ENCODE data around the gene CDX1.

CDX1 gene

DNA sequence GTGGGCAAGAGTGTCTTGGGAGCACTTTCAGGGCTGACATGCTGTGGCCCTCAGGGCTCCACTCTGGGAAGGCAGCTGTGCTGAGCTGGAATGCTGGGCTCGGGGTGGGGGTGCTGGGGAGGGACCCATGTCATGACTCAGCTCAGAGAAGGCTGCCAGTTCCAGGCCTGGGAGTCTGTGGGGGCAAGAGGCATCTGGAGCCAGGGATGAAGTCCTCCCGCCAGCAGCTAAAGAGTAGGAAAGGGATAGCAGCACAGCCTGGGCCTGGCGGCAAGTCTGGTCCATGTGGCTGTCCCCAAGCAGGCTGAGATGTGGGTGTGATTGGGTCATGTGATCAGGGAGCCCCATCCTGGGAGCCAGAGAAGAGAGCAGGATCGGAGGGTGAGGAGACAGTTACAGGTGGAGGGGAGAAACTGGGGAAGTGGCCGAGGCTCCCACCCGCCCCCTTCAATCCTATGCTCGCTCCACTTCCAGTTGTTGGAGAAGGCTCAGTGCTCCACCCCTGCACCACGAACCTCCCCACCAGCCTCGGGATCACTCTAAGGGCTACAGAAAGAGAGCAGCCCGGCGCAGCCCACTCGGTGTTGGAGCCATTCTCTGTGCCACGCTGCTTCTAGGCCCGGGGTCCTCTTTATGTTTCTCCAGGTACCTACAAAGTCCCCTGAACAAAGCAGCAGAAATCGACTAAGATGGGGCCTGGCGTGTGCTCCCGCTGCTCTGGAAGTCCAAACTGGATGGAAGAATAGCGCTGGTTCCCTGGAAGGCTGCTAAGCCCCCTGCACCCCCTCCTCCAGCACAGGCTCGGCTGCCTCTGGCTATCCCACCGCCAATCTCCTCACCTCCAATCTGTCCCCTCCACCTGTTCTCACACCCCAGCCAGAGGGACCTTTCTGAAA is 23.0 kb upstream of the CDX1 start:
- FAIRE-seq (no peak), DNase-seq (ENCODE audit: insufficient read length, low spot score) (no peak)
- TF ChIP-seq POU2F2 (IDR thresholded peaks at IDR 0.05; ENCODE audit: low read depth, low read length) (no peak), POLR2AphosphoS5 (IDR thresholded peaks at IDR 0.05; ENCODE audit: low read depth, low read length) (no peak), PAX5 (IDR thresholded peaks at IDR 0.05; ENCODE audit: insufficient read depth, low read length, severe bottlenecking) (no peak), SPI1 (IDR thresholded peaks at IDR 0.05; ENCODE audit: low read depth, low read length) (no peak), TAF1 (IDR thresholded peaks at IDR 0.05; ENCODE audit: low read depth, low read length) (no peak), POLR2A (IDR thresholded peaks at IDR 0.05; ENCODE audit: low read depth, low read length) (no peak)

DNA sequence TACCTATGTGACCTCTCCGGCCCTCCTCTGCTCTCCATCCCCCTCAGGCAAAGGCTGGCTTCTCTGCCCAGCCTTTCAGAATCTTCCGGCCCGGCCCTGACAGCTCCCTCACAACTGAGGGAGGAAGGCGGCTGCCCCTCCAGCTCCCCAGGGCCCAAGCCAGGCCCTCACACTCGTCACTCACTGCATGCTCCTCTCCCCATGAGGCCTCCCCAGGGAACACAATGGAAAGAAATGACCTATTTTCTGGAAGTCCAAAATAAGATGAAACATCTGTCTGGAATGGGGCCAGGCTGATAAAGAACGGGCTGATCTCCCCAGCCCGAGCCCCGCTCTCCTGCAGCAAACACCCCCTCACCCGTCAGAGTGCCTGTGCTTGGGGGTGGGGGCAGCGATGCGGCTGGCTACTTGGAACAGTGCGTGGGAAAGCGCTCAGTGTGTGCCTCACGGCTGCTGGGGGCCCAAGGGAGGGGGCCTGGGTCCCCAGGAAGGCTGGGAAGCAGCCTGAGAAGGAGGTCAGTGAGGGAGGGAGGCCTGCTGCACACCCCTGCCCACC is 22.3 kb upstream of the CDX1 start:
- DNase-seq (ENCODE audit: insufficient read length, low spot score) (no peak), FAIRE-seq (no peak)
- TF ChIP-seq TAF1 (IDR thresholded peaks at IDR 0.05; ENCODE audit: low read depth, low read length): no peak
- no peak for TF ChIP-seq POU2F2 (IDR thresholded peaks at IDR 0.05; ENCODE audit: low read depth, low read length)
- TF ChIP-seq POLR2A (IDR thresholded peaks at IDR 0.05; ENCODE audit: low read depth, low read length): no peak
- TF ChIP-seq PAX5 (IDR thresholded peaks at IDR 0.05; ENCODE audit: insufficient read depth, low read length, severe bottlenecking): no peak
- no peak for TF ChIP-seq SPI1 (IDR thresholded peaks at IDR 0.05; ENCODE audit: low read depth, low read length)
- TF ChIP-seq POLR2AphosphoS5 (IDR thresholded peaks at IDR 0.05; ENCODE audit: low read depth, low read length): no peak

DNA sequence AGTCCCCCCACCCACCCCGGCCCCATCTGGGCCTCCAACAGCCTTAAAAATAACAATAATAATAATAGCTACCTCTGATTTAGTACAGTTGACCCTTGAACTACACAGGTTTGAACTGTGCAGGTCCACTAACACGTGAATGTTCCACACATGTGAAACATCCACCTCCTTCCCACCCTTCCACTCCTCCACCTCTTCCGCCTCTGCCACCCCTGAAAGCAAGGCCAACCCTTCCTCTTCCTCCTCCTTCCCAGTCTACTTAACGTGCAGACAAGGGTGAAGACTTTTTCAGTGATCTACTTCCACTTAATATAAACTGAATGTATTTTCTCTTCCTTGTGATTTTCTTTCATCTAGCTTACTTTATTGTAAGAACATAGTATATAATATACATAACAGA is 21.7 kb upstream of the CDX1 start:
- DNase-seq (ENCODE audit: insufficient read length, low spot score): no peak
- no peak for TF ChIP-seq TAF1 (IDR thresholded peaks at IDR 0.05; ENCODE audit: low read depth, low read length)
- FAIRE-seq: no peak

DNA sequence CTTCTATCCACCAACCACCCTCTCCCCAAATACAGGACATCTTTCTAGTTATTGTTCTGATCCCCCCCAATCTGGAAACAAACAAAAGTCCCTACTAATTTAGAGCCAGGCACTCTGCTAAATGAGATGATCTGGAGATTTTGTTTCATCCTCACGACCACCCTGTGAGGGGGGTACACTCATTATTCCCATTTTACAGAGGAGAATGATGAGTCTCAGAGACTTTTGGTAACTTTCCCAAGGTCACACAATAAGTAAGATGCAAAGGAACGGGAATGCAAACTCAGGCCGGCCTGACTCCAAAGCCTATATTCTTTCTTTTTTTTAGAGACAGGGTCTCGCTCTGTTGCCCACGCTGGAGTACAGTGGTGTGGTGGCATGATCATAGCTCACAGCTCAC is 20.3 kb upstream of the CDX1 start:
- DNase-seq (ENCODE audit: insufficient read length, low spot score) (no peak), FAIRE-seq (no peak)
- TF ChIP-seq POLR2A (IDR thresholded peaks at IDR 0.05; ENCODE audit: low read depth, low read length): no peak

DNA sequence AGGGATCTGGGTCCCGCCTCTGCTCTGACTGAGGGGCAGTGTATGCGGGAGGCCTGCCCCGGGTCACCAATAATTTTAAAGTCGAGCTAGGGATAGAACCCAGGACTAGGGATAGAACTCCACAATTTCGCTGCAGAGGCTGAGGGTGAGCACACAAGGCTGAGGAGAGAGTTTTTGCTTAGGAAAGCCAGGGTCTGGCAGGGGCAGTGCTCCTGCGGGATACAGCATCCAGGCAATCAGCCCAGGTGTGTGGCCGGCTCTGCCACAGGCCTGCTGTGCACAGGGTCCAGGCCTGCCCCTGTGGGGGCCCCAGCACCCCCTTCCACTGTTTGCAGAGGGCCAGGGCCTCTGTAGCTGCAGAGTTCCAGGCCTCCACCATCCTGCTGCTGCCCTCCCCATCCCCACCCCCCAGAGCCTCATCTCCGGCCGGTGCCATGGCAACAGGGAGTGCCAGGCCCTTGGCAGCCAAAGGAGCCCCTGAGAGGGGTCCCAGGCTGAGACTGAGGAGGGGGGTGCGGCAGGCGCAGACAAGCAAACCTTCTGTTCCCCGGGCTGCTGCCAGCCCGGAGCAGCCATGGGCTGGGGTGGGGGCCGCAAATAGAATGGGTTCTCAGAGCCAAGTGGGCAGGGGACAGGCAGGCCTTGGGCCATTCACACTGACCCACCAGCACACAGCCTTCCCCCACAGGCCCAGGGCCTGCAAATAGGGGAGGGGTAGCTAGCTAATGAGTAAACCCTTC is 19.5 kb upstream of the CDX1 start:
- TF ChIP-seq POU2F2 (IDR thresholded peaks at IDR 0.05; ENCODE audit: low read depth, low read length) (no peak), POLR2AphosphoS5 (IDR thresholded peaks at IDR 0.05; ENCODE audit: low read depth, low read length) (no peak), TAF1 (IDR thresholded peaks at IDR 0.05; ENCODE audit: low read depth, low read length) (no peak), SPI1 (IDR thresholded peaks at IDR 0.05; ENCODE audit: low read depth, low read length) (no peak), POLR2A (IDR thresholded peaks at IDR 0.05; ENCODE audit: low read depth, low read length) (no peak), PAX5 (IDR thresholded peaks at IDR 0.05; ENCODE audit: insufficient read depth, low read length, severe bottlenecking) (no peak)
- DNase-seq (ENCODE audit: insufficient read length, low spot score): no peak
- FAIRE-seq: no peak

DNA sequence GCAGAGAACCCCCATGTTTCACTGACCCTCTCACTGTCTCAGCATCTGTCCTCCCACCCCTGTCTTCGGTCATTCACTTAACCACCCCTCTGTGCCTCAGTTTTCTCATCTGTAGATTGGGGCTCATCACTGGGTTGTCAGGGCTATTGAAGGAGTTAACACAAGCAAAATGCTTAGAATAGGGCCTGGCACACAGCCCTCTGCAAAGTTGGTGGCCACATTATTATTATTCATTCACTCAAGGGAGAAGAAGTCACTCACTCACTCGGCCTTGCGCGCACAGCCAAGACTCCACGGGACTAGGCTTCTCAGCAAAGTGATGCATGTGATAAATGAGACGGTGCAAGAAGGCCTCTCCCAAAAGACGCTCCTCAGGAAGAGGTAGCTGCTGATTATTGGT is 18.9 kb upstream of the CDX1 start:
- DNase-seq (ENCODE audit: insufficient read length, low spot score) (no peak), FAIRE-seq (no peak)
- TF ChIP-seq POU2F2 (IDR thresholded peaks at IDR 0.05; ENCODE audit: low read depth, low read length) (no peak), TAF1 (IDR thresholded peaks at IDR 0.05; ENCODE audit: low read depth, low read length) (no peak), POLR2A (IDR thresholded peaks at IDR 0.05; ENCODE audit: low read depth, low read length) (no peak), PAX5 (IDR thresholded peaks at IDR 0.05; ENCODE audit: insufficient read depth, low read length, severe bottlenecking) (no peak)

DNA sequence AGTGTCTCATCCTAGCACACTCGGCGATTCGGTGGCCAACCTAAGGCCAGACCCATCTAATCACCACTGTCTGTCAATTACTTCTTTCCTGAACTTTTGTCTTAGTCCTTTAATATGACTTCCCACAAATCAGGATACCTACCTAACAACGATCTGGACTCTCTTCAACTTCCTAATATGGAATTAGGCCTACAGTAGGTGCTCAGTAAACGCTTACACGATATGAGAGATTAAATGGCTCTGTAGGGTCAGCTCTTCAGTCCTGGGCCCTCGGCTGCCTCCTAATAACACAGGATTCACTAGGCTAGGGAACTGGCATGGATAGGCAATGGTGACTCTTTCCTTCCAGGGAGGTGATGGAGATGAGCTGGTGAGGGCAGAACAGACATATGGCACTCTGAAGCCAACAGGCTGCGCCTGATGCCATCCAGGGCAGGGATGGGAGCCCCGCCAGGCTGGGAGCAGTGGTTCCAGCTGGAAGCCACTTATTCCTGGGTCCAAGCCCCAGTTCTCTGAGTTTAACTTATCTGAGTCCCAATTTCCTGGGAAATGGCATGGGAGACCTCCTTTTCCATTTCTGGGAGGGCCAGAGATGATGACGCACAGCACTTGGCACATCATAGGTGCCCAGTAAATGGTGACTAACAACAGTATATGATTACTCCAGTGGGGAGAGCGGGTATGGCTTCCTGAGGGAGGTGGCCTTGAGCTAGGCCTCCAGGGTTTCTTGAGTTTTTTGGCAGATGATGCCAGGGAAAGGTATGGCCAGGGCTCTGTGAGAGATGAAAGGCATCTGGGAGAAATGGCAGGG is 18.3 kb upstream of the CDX1 start:
- DNase-seq (ENCODE audit: insufficient read length, low spot score) (no peak), FAIRE-seq (no peak)
- TF ChIP-seq TAF1 (IDR thresholded peaks at IDR 0.05; ENCODE audit: low read depth, low read length) (no peak), SPI1 (IDR thresholded peaks at IDR 0.05; ENCODE audit: low read depth, low read length) (no peak), POLR2A (IDR thresholded peaks at IDR 0.05; ENCODE audit: low read depth, low read length) (no peak), PAX5 (IDR thresholded peaks at IDR 0.05; ENCODE audit: insufficient read depth, low read length, severe bottlenecking) (no peak), POLR2AphosphoS5 (IDR thresholded peaks at IDR 0.05; ENCODE audit: low read depth, low read length) (no peak), POU2F2 (IDR thresholded peaks at IDR 0.05; ENCODE audit: low read depth, low read length) (no peak)

DNA sequence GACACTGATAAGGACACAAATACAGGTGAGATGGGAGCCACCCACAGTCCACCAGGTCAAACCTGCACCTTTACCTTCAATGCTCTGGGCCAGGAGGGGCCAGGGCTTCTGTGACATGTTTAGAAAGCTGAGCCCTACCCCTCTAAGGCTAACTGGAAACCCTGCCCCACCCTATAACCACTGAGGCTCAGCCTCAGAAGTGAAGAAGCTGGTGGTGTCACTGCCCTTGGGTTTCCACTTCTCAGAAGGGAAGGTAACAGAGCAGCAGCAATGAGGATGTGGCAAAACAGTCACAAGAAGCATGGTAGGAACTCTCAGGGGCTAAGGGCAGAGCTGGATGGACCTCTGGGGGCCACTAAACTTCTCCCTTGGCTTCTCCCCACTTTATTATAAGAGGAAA is 17.0 kb upstream of the CDX1 start:
- no peak for DNase-seq (ENCODE audit: insufficient read length, low spot score)
- no peak for FAIRE-seq
- TF ChIP-seq TAF1 (IDR thresholded peaks at IDR 0.05; ENCODE audit: low read depth, low read length) (no peak), POU2F2 (IDR thresholded peaks at IDR 0.05; ENCODE audit: low read depth, low read length) (no peak), PAX5 (IDR thresholded peaks at IDR 0.05; ENCODE audit: insufficient read depth, low read length, severe bottlenecking) (no peak), POLR2A (IDR thresholded peaks at IDR 0.05; ENCODE audit: low read depth, low read length) (no peak), SPI1 (IDR thresholded peaks at IDR 0.05; ENCODE audit: low read depth, low read length) (no peak), POLR2AphosphoS5 (IDR thresholded peaks at IDR 0.05; ENCODE audit: low read depth, low read length) (no peak)

Data from GM12891 (cell line).